Adrenal gland (tissue), 12 donors: Measurements from ENCODE around the gene ANKRD6. TPM values are rescaled to one million over a fixed set of nuclear protein-coding genes. Genes with fewer than 3 reads are reported as not detected.

Source experiments
- DNase-seq, 7 donors: peaks; one replicate each; pipeline ENCODE4 v3.0.0-alpha.2; 2019 to 2020
- H3K27ac ChIP-seq, 5 donors: fragments of 200-600 bp; sonication (generic) in 4 of 5; 1 replicate in 3 of 5; 2 replicates in 2 of 5; pipeline versions ENCODE4 v1.5.1 to v1.8.0; 2016 to 2020; ENCODE audit warnings: mild to moderate bottlenecking in 1 of 5
- H3K27me3 ChIP-seq: fragments of 200-600 bp; 2 replicates; pipeline ENCODE4 v1.8.0; 2021
- H3K36me3 ChIP-seq, 2 donors: fragments of 200-600 bp; replicated peaks in 1 of 2; 1 replicate in 1 of 2; 2 replicates in 1 of 2; pipeline versions ENCODE4 v1.5.1 to v1.8.0; 2018 to 2022
- H3K4me1 ChIP-seq, 2 donors: fragments of 200-600 bp; replicated peaks in 1 of 2; 1 replicate in 1 of 2; 2 replicates in 1 of 2; pipeline versions ENCODE4 v1.5.1 to v1.8.0; 2018 to 2021
- H3K4me3 ChIP-seq, 4 donors: fragments of 200-600 bp; sonication (generic) in 3 of 4; one replicate each; pipeline ENCODE4 v1.5.1; 2016 to 2018
- H3K9me3 ChIP-seq, 3 donors: fragments of 200-600 bp; sonication (generic) in 1 of 3; replicated peaks in 1 of 3; 1 replicate in 2 of 3; 2 replicates in 1 of 3; pipeline versions ENCODE4 v1.5.1 to v1.8.0; 2016 to 2021
- POLR2A ChIP-seq, 2 donors: fragments of 450-650 bp; IDR thresholded peaks; one replicate each; pipeline ENCODE4 v1.6.1; 2017; ENCODE audit warnings: antibody characterized with exemption in 2 of 2, mild to moderate bottlenecking in 2 of 2, moderate library complexity in 1 of 2
- WGBS, 4 donors: extraction: QIAGEN DNeasy Blood & Tissue Kit in 2 of 4; methylation state at CpG; one replicate each; pipeline versions ENCODE4 v1.1.5 to v1.1.7; 2013 to 2017; 5-methylcytosine and 5-hydroxymethylcytosine counted together
- intact Hi-C, 2 donors: fragments of 100-400 bp; cut with DNase I; formaldehyde crosslinking; loops; one replicate each; pipeline versions ENCODE4 v1.14.1 to v1.15.0; 2022 to 2023
- polyA plus RNA-seq, 3 donors: library from polyadenylated mRNA; stranded (reverse); fragments of 200-250 nt in 2 of 3; fragments of 350-450 nt in 1 of 3; fragmentation: Illumina TruSeq in 1 of 3; extraction: RNeasy Lipid Tissue Mini Kit (QIAGEN cat#74804) in 1 of 3; gene quantifications; one replicate each; pipeline ENCODE4 v1.2.3, GENCODE V29; 2013 to 2014
- total RNA-seq, 9 donors: library from RNA; depleted of rRNA in 4 of 9; stranded (reverse); fragments of >200 nt in 4 of 9; fragments of 120-200 nt in 1 of 9; fragmentation: NEBNext Ultra II Directional in 1 of 9; extraction: Animal tissue kit (Norgen Biotek cat#: 25700) in 1 of 9; gene quantifications; one replicate each; pipeline versions ENCODE4 v1.1.0 to v1.2.4, GENCODE V29; 2013 to 2023
- TF ChIP-seq, protein P1 (sequence below), 6 experiments: fragments of 450-650 bp in 4 of 6; fragments of 200-600 bp in 2 of 6; sonication (generic) in 1 of 6; IDR thresholded peaks; 1 replicate in 5 of 6; 2 replicates in 1 of 6; pipeline versions ENCODE4 v1.5.1 to v1.8.0; 2016 to 2021; ENCODE audit warnings: antibody characterized with exemption in 6 of 6, mild to moderate bottlenecking in 2 of 6, moderate library complexity in 1 of 6
- donor health status: healthy with polysubstance abuse.
- donor health status: Bipolar disorder and iron deficiency.
- donor health status: DM: yes; HTN: yes; CAD: no.
- donor health status: DM: no; HTN: no; CAD: no.
- donor health status: DM: no; HTN: no; CAD: no.
- donor health status: DM: yes; HTN: yes; CAD: no.

ANKRD6 gene
- total and polyA plus RNA-seq, 12 donors: 2.8 to 16.6 (median 7.7) TPM

DNA sequence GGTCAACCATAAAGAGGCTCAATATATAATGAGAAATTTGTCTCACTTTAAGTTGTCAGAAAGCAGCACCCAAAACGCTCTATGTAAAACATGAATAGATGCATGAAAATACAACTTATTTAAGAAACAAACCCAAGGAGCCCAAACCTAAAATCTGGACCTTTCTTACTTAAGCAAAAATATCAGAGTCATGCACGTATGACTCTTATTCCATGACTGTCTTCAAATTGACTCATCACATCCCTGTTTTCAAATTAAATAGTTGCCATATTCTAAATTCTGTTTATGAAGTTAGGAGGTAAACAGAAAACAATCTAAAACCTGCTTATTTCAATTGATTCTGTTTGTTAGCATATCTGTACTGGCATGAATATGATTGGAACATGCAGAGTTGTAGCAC lies 42.1 kb downstream of the ANKRD6 start:
- Histone ChIP-seq H3K9me3 (no peaks in the 10 kb centered on the region), H3K27ac (no peak overlapping the region), H3K4me1 (peaks cover 8 to 20% of the 10 kb centered on the region in 2 donors), H3K4me3 (peak overlapping the region in 1 of 4 donors; percentile 3), H3K27me3 (no peaks in the 10 kb centered on the region), H3K36me3 (no peaks in the 10 kb centered on the region)
- 64 to 76% (median 69%) methylated on average over 2 of the region's 2 CpGs for WGBS, 4 donors
- no peak for DNase-seq
- no peak for TF ChIP-seq POLR2A (IDR thresholded peaks at IDR 0.05)
- TF ChIP-seq, protein P1, sequence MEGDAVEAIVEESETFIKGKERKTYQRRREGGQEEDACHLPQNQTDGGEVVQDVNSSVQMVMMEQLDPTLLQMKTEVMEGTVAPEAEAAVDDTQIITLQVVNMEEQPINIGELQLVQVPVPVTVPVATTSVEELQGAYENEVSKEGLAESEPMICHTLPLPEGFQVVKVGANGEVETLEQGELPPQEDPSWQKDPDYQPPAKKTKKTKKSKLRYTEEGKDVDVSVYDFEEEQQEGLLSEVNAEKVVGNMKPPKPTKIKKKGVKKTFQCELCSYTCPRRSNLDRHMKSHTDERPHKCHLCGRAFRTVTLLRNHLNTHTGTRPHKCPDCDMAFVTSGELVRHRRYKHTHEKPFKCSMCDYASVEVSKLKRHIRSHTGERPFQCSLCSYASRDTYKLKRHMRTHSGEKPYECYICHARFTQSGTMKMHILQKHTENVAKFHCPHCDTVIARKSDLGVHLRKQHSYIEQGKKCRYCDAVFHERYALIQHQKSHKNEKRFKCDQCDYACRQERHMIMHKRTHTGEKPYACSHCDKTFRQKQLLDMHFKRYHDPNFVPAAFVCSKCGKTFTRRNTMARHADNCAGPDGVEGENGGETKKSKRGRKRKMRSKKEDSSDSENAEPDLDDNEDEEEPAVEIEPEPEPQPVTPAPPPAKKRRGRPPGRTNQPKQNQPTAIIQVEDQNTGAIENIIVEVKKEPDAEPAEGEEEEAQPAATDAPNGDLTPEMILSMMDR (IDR thresholded peaks at IDR 0.05): no peak
- intact Hi-C loops: no loop called here

DNA sequence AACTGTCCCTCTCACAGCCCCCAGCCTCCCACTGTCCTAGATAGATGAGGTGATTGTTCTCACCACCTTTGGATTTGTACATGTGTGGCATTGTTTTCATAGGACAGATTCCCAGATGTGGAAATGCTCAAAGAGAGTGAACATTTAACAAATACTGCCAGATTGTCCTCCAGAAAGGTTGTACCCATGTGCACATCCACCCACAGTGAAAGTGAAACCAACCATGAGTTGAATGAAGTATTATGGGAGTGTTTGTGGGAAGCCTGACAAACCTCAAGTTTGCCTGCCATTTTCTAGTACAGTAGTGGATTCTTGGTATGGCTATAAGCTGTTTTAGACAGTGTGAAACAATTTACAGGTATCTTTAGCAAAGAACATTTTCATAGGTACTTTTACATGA lies 42.7 kb downstream of the ANKRD6 start:
- H3K4me3 ChIP-seq: peak overlapping the region in 1 of 4 donors; percentile 25
- H3K27me3 ChIP-seq: no peaks in the 10 kb centered on the region
- H3K36me3 ChIP-seq: no peaks in the 10 kb centered on the region
- TF ChIP-seq POLR2A (IDR thresholded peaks at IDR 0.05): no peak
- TF ChIP-seq, protein P1 (IDR thresholded peaks at IDR 0.05): no peak
- intact Hi-C loops: no loop called here
- peak in 2 of 7 donors; percentile 17 to 18 for DNase-seq
- H3K4me1 ChIP-seq: peaks cover 8 to 20% of the 10 kb centered on the region in 2 donors
- H3K27ac ChIP-seq: no peak overlapping the region
- H3K9me3 ChIP-seq: no peaks in the 10 kb centered on the region

DNA sequence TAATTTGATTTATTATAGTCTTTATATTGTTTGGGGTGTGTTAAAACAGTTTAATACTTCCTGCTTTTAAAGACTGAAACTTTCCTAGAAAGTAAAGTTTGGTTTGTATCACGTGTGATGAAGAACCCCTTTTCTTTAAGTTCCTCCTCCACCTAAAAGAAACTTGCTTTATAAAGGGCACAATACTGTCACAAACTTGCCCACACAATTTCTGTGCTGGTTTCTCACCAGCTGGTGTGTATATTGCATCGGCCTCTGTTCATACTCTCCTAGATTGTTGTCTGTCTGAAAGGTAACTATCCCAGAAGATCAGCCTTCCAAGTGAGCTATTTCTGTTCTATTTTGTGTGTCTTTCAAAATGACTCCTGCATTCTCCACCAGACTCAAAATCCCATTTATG lies 46.9 kb downstream of the ANKRD6 start:
- Histone ChIP-seq H3K4me1 (peaks cover 26 to 35% of the 10 kb centered on the region in 2 donors), H3K27me3 (no peaks in the 10 kb centered on the region), H3K27ac (no peak overlapping the region), H3K9me3 (no peaks in the 10 kb centered on the region), H3K36me3 (no peaks in the 10 kb centered on the region), H3K4me3 (no peak overlapping the region)
- DNase-seq: no peak
- whole genome bisulfite sequencing, 4 donors: 83 to 92% (median 88%) methylated on average over 2 of the region's 2 CpGs
- intact Hi-C loops: no loop called here
- TF ChIP-seq POLR2A (IDR thresholded peaks at IDR 0.05): no peak
- TF ChIP-seq, protein P1 (IDR thresholded peaks at IDR 0.05): no peak

DNA sequence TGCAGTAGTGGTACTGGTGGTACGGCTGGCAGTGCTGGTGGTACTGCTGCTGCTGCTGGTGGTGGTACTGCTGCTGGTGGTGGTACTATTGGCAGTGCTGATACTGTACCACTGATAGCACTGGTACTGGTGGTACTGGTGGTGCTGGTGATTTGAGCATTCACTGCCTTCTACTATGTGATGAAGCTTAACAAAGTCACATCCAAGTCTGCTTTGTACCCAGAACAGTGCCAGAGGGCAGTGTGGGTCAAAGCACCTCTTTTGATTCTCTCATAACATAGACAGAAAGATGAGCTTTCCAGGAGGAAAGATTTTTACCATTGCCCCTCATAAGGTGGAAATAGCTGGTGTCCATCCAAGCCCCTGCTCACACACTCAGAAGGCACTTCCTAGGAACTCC lies 48.7 kb downstream of the ANKRD6 start:
- Histone ChIP-seq H3K4me1 (peaks cover 17 to 18% of the 10 kb centered on the region in 2 donors), H3K4me3 (no peak overlapping the region), H3K27ac (no peak overlapping the region), H3K36me3 (no peaks in the 10 kb centered on the region), H3K9me3 (no peaks in the 10 kb centered on the region), H3K27me3 (no peaks in the 10 kb centered on the region)
- 89 to 100% (median 100%) methylated on average over 1 of the region's 1 CpG for WGBS, 4 donors
- intact Hi-C loops: no loop called here
- no peak for TF ChIP-seq POLR2A (IDR thresholded peaks at IDR 0.05)
- TF ChIP-seq, protein P1 (IDR thresholded peaks at IDR 0.05): no peak
- DNase-seq: no peak
